CD4-positive, alpha-beta T cell treated with Interleukin-4 for 1 hour (primary cell): Measurements from ENCODE around the gene SMR3A.

Source experiments
- DNase-seq, 2 donors: peaks; one replicate each; pipeline ENCODE4 v3.0.0-alpha.2; 2020 to 2022

The SMR3A gene

GRCh38 chr4:70360460-70360859 is at the start of gene SMR3A:
Gene SMR3A (plus strand): TSS chr4:70360760. CDS start chr4:70362116, 1,356 bp downstream.
- no peak for DNase-seq

GRCh38 chr4:70313736-70314135 is 46.8 kb upstream of the SMR3A start:
- no peak for DNase-seq

GRCh38 chr4:70315928-70316327 is 44.6 kb upstream of the SMR3A start:
- DNase-seq = no peak

GRCh38 chr4:70326052-70326451 is 34.5 kb upstream of the SMR3A start:
- no peak for DNase-seq

- DNase-seq = no peak
Observed at GRCh38 chr4:70334681-70335080, 25.9 kb upstream of the SMR3A start, which contains the start of gene CABS1. Gene CABS1 (plus strand): TSS chr4:70334981. CDS start chr4:70335040, 59 bp downstream.

- DNase-seq = no peak
Observed at GRCh38 chr4:70336043-70336442, 24.5 kb upstream of the SMR3A start.

GRCh38 chr4:70337886-70338420 is 22.6 kb upstream of the SMR3A start:
- no peak for DNase-seq

- DNase-seq = no peak
Observed at GRCh38 chr4:70356185-70356584, 4.4 kb upstream of the SMR3A start.

GRCh38 chr4:70359115-70359661 is 1.4 kb upstream of the SMR3A start:
- DNase-seq = no peak

GRCh38 chr4:70364002-70364401 is 3.4 kb downstream of the SMR3A start:
- no peak for DNase-seq

GRCh38 chr4:70365479-70365878 is 4.9 kb downstream of the SMR3A start:
- DNase-seq = no peak

- no peak for DNase-seq
Observed at GRCh38 chr4:70367813-70368212, 7.3 kb downstream of the SMR3A start.

- DNase-seq = no peak
Observed at GRCh38 chr4:70371987-70372386, 11.4 kb downstream of the SMR3A start.

GRCh38 chr4:70372760-70373159 is 12.2 kb downstream of the SMR3A start:
- no peak for DNase-seq

- DNase-seq = no peak
Observed at GRCh38 chr4:70380578-70380977, 20.0 kb downstream of the SMR3A start.

GRCh38 chr4:70382691-70383181 is 22.2 kb downstream of the SMR3A start, which contains the start of gene SMR3B:
Gene SMR3B (plus strand): TSS chr4:70383131. CDS start chr4:70384511, 1,380 bp downstream.
- DNase-seq = no peak

GRCh38 chr4:70392057-70392776 is 31.7 kb downstream of the SMR3A start:
- DNase-seq = no peak

GRCh38 chr4:70397580-70397979 is 37.0 kb downstream of the SMR3A start, which contains the start of gene OPRPN:
Gene OPRPN (plus strand): TSS chr4:70397940. CDS start chr4:70399286, 1,346 bp downstream.
- no peak for DNase-seq

GRCh38 chr4:70399319-70399718 is 38.8 kb downstream of the SMR3A start:
- DNase-seq = no peak

GRCh38 chr4:70402762-70403161 is 42.2 kb downstream of the SMR3A start:
- no peak for DNase-seq

GRCh38 chr4:70405765-70406164 is 45.2 kb downstream of the SMR3A start:
- no peak for DNase-seq
